ENCODE measurements around the gene FAM81A. TPM values are rescaled to one million over a fixed set of nuclear protein-coding genes. Genes with fewer than 3 reads are reported as not detected.

Gene FAM81A
- total and polyA plus RNA-seq, 12 donors: 0.08 to 0.96 (median 0.28) TPM; not detected in 4

GRCh38 chr15:59396211-59396610 is 41.8 kb upstream of the FAM81A start:
- H3K36me3 ChIP-seq (replicated peaks in 1 of 2): no peaks in the 10 kb centered on the region
- no peak overlapping the region for H3K27ac ChIP-seq
- H3K9me3 ChIP-seq (replicated peaks in 1 of 3): no peaks in the 10 kb centered on the region
- H3K27me3 ChIP-seq: no peaks in the 10 kb centered on the region
- no peak for DNase-seq
- H3K4me1 ChIP-seq (replicated peaks in 1 of 2): no peaks in the 10 kb centered on the region
- TF ChIP-seq POLR2A (IDR thresholded peaks at IDR 0.05) (no peak), CTCF (IDR thresholded peaks at IDR 0.05) (no peak)
- H3K4me3 ChIP-seq: no peak overlapping the region
- 38 to 56% (median 54%) methylated on average over 3 of the region's 3 CpGs for WGBS, 4 donors
- intact Hi-C loops (cut with DNase I): no loop called here

GRCh38 chr15:59396679-59397078 is 41.3 kb upstream of the FAM81A start:
- intact Hi-C loops (cut with DNase I): no loop called here
- Histone ChIP-seq H3K27me3 (no peaks in the 10 kb centered on the region), H3K27ac (no peak overlapping the region), H3K4me3 (no peak overlapping the region), H3K36me3 (replicated peaks in 1 of 2) (no peaks in the 10 kb centered on the region), H3K9me3 (replicated peaks in 1 of 3) (no peaks in the 10 kb centered on the region), H3K4me1 (replicated peaks in 1 of 2) (no peaks in the 10 kb centered on the region)
- DNase-seq: no peak
- 43 to 56% (median 50%) methylated on average over 3 of the region's 3 CpGs for WGBS, 4 donors
- TF ChIP-seq POLR2A (IDR thresholded peaks at IDR 0.05) (no peak), CTCF (IDR thresholded peaks at IDR 0.05) (no peak)

GRCh38 chr15:59398220-59398619 is 39.8 kb upstream of the FAM81A start:
- TF ChIP-seq CTCF (IDR thresholded peaks at IDR 0.05): no peak
- TF ChIP-seq POLR2A (IDR thresholded peaks at IDR 0.05): no peak
- H3K4me1 ChIP-seq (replicated peaks in 1 of 2): no peaks in the 10 kb centered on the region
- no peaks in the 10 kb centered on the region for H3K9me3 ChIP-seq (replicated peaks in 1 of 3)
- intact Hi-C loops (cut with DNase I): no loop called here
- DNase-seq: no peak
- WGBS, 4 donors: 71 to 88% (median 84%) methylated on average over 1 of the region's 1 CpG
- H3K27ac ChIP-seq: no peak overlapping the region
- no peak overlapping the region for H3K4me3 ChIP-seq
- H3K27me3 ChIP-seq: no peaks in the 10 kb centered on the region
- no peaks in the 10 kb centered on the region for H3K36me3 ChIP-seq (replicated peaks in 1 of 2)

DNA sequence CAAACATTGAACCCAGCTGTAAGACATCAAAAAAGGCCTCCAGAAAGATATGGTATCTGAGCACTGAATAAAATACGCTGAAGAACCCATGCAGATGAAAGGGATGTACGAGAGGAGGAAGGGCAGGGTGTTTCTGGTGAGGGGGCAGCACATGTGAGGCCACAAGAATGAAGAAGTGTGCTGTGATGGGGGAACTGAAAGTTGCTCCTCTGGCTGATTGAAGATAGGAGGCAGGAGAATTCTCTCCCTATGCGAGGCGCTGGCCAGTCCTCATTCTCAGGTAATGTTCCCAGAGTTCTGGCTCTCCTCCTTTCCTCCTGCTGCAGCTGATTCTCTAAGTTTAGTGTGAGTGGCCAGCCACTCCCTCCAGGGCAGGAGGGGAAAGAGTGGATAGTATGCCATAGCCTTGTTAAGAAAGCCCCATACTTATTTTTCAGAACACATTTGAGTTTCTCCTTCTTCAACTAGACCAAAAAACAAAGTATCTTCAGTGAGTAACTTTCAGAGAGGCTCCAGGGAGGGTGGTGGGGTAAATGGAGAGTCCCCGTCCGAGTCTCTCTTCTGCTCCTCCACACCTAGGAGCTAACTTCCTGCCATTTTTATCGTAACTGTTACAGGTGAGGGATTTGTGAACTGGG is 38.4 kb upstream of the FAM81A start:
- Histone ChIP-seq H3K4me3 (no peak overlapping the region), H3K27me3 (no peaks in the 10 kb centered on the region), H3K27ac (no peak overlapping the region), H3K9me3 (replicated peaks in 1 of 3) (no peaks in the 10 kb centered on the region), H3K4me1 (replicated peaks in 1 of 2) (no peaks in the 10 kb centered on the region), H3K36me3 (replicated peaks in 1 of 2) (no peaks in the 10 kb centered on the region)
- intact Hi-C loops (cut with DNase I): no loop called here
- 73 to 78% (median 76%) methylated on average over 6 to 7 of the region's 7 CpGs for WGBS, 4 donors
- DNase-seq: peak in 2 of 7 donors; percentile 11 to 16
- TF ChIP-seq POLR2A (IDR thresholded peaks at IDR 0.05): no peak
